ENCODE results near the gene MXD1.

The MXD1 gene

DNA sequence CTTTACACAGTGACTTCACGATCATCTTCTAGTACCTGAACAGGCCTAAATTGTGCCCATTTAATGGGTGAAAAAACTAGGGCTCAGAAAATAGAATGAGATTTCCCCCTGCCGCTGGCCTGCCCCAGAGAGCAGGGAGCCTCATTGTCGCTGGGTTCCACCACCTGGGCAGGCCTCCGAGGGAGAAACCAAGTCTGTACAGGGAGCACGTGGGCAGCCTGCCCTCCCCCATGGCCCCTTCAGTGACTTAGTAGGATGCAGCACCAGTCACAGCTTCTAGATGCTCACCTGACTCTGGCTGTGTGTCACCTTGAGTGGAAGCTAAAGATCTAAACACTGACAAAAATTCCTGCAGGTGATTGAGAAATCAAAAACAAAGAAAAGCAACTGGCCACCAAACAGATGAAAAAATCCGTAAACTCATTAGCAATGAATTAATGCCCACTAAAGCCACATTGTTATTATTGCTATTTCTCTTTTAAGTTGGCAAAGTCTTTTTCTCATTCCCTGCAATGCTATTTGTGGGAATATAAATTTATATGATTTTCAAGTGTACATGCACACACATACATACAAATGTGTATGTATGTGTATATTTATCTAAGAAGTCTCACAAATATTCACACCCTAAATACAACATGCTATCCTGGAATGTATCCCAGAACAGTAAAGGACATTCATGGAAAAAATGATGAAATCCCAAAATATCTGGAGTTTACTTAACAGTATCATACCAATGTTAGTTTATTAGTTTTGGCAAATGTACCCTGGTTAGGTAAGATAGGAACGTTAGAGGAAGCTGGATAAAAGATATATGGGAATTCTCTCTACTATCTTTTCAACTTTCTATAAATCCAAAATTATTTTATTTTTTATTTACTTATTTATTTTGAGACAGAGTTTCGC is 65.2 kb downstream of the MXD1 start:
- no peak for DNase-seq

DNA sequence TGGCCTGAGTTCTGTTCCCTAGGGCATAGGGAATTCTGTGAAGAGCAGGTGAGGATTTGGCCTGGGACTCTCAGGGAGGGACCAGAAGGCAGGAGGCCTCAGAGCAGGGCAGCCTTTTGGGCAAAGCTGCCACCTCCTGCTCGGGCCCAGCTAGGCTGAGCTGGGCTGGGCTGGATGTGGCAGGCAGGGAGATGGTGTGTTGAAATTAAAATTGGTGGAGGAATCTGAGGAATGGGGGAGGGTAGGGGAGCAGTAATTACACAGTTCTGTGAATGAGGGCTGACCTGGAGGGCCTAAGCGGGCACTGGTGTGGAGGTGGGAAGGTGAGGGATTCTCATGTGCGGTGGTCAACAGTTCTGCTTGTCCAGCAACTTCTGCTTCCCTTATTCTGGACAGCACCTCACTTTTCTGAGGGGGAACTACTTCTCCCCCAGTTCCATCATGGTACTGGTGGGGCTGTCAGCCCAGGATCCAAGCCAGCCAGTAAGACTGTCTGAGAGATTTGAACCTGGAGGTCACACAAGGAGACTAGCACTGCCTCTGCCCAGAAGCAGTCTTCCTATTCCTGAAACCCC is 68.6 kb downstream of the MXD1 start:
- no peak for DNase-seq

- DNase-seq, result no peak
Observed at GRCh38 chr2:69985216-69985615, 70.3 kb downstream of the MXD1 start.

DNA sequence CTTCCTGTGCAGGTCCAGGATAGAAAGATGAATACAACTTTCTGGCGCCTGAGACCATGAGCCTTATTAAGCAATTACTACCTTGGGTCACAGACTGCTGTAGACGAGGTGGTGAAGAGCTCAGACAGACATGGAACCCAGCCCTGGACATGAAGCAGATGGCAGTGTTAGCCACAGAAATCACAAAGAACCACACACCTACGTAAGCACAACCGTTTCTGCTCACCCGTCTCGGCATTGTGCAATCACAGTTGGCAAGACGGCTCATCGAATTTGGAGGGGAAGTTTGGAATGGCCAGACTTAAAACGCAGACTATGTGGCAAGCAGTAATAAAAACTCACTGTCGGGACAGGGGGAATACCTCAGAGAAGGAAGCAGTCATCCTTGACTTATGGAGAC is 70.8 kb downstream of the MXD1 start:
- no peak for DNase-seq

- no peak for DNase-seq
Observed at GRCh38 chr2:69986691-69987090, 71.8 kb downstream of the MXD1 start.

DNA sequence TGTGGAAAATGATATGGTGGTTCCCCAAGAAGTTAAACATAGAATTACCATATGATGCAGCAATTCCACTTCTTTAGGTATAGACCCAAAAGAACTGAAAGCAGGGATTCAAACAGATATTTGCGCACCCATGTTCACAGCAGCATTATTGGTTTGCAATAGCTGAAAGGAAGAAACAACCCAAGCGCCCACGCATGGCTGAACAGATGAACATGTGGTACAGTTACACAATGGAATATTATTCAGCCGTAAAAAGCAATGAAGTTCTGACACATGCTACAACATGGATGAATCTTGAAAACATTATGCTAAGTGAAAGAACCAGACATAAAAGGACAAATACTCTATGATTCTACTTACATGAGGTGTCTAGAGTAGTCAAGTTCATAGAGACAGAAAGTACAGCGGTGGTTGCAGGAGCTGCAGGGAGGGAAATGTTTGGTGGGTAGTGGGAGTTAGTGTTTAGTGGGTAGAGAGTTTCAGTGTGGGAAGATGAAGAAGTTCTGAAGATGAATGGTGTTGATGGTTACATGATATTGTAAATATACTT is 73.3 kb downstream of the MXD1 start:
- no peak for DNase-seq

DNA sequence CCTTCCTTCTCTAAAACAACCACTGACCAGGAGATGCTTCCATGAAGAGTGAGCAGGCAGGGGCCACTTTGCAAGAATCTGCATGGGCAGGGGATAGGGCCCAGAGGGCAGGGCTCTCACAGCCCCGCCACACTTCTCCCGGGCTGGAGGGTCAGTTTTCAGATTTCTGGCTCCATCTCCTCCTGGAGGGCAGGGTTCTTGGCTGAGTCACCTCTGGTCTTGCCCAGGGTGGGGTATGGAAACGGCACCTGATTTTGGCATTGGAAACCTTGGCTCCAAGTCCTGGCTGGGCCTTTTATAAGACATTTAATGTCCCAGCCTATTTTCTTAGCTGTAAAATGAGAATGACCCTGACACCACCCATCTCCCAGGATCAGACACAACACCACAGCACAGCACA is 74.1 kb downstream of the MXD1 start:
- DNase-seq, result no peak

- DNase-seq, result no peak
Observed at GRCh38 chr2:69989441-69990105, 74.7 kb downstream of the MXD1 start.
